ENCODE results near the gene FRMPD4.

FRMPD4 gene

GRCh38 chrX:12679522-12679921 is 541.2 kb downstream of the FRMPD4 start:
- no peak for TF ChIP-seq GATA3 (IDR thresholded peaks at IDR 0.05; ENCODE audit: low read depth, low read length)
- no peak for TF ChIP-seq GATA2 (IDR thresholded peaks at IDR 0.05; ENCODE audit: low read depth, low read length)

- TF ChIP-seq GATA2 (IDR thresholded peaks at IDR 0.05; ENCODE audit: low read depth, low read length) (no peak), GATA3 (IDR thresholded peaks at IDR 0.05; ENCODE audit: low read depth, low read length) (no peak)
Measured at GRCh38 chrX:12681047-12681446, 542.8 kb downstream of the FRMPD4 start.

GRCh38 chrX:12685541-12685940 is 547.3 kb downstream of the FRMPD4 start:
- TF ChIP-seq GATA2 (IDR thresholded peaks at IDR 0.05; ENCODE audit: low read depth, low read length): no peak
- TF ChIP-seq GATA3 (IDR thresholded peaks at IDR 0.05; ENCODE audit: low read depth, low read length): no peak

DNA sequence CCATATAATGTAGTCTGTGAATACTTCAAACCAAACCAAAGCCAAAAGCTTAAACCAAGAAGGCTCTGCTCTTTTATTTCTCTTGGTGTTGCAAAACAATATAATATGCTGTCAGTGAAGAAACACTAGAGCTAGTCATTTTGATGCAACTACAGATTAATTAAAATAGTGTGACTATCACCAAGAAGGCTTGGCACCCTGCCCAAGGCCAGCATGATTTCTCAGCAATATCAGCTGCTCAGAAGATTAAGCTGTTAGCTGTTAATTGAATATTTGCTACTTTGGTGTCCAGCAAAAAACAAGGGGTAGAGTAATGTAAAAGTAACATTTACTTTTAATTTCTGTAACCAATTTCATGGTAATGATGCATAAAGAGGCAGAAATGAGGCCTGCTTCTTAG is 548.1 kb downstream of the FRMPD4 start:
- no peak for TF ChIP-seq GATA3 (IDR thresholded peaks at IDR 0.05; ENCODE audit: low read depth, low read length)
- TF ChIP-seq GATA2 (IDR thresholded peaks at IDR 0.05; ENCODE audit: low read depth, low read length): no peak

DNA sequence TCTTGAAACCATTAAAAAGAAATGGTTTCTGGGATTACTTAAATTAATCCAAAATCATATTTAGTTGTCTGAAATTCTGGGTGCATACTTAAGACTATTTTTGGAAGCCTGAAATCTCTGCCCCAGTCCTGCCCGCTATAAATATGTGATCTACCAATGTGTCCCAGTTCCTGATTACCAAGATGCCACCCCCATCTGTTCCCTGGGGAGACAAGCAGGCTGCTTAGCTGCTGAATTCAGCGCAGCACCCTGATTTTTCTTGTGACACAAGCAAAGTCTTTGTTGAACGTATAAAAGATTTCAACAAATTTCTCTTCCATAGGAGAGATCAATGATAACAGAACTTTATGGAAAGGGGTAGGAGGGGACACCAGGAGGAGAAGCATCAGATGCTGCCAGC is 552.4 kb downstream of the FRMPD4 start:
- TF ChIP-seq GATA3 (IDR thresholded peaks at IDR 0.05; ENCODE audit: low read depth, low read length): no peak
- TF ChIP-seq GATA2 (IDR thresholded peaks at IDR 0.05; ENCODE audit: low read depth, low read length): no peak

- TF ChIP-seq GATA2 (IDR thresholded peaks at IDR 0.05; ENCODE audit: low read depth, low read length) (no peak), GATA3 (IDR thresholded peaks at IDR 0.05; ENCODE audit: low read depth, low read length) (no peak)
Measured at GRCh38 chrX:12693754-12694153, 555.5 kb downstream of the FRMPD4 start.

DNA sequence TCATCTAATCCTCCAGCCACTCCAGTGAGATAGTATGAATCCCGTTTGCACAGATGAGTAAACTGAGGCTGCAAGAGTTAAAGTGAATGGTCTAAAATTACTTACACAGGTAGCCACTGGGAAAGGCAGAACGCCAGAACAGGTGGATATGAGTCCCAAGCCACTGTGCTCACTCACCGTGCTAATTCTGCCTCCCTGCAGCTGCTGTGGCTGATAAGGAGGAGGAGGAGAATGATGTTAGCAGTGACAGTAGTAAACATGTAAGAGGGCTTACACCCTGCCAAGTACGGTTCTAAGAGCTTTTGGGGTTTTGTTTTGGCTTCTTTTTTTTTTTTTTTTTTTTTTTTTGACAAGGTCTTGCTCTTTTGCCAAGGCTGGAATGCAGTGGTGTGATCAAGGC is 562.5 kb downstream of the FRMPD4 start:
- no peak for TF ChIP-seq GATA2 (IDR thresholded peaks at IDR 0.05; ENCODE audit: low read depth, low read length)
- no peak for TF ChIP-seq GATA3 (IDR thresholded peaks at IDR 0.05; ENCODE audit: low read depth, low read length)

- no peak for TF ChIP-seq GATA2 (IDR thresholded peaks at IDR 0.05; ENCODE audit: low read depth, low read length)
- TF ChIP-seq GATA3 (IDR thresholded peaks at IDR 0.05; ENCODE audit: low read depth, low read length): no peak
Measured at GRCh38 chrX:12701628-12702027, 563.4 kb downstream of the FRMPD4 start.

- TF ChIP-seq GATA3 (IDR thresholded peaks at IDR 0.05; ENCODE audit: low read depth, low read length): no peak
- no peak for TF ChIP-seq GATA2 (IDR thresholded peaks at IDR 0.05; ENCODE audit: low read depth, low read length)
Measured at GRCh38 chrX:12702509-12703091, 564.3 kb downstream of the FRMPD4 start.

GRCh38 chrX:12704706-12705105 is 566.4 kb downstream of the FRMPD4 start:
- TF ChIP-seq GATA2 (IDR thresholded peaks at IDR 0.05; ENCODE audit: low read depth, low read length): no peak
- no peak for TF ChIP-seq GATA3 (IDR thresholded peaks at IDR 0.05; ENCODE audit: low read depth, low read length)

GRCh38 chrX:12709047-12709446 is 570.8 kb downstream of the FRMPD4 start:
- TF ChIP-seq GATA2 (IDR thresholded peaks at IDR 0.05; ENCODE audit: low read depth, low read length) (no peak), GATA3 (IDR thresholded peaks at IDR 0.05; ENCODE audit: low read depth, low read length) (no peak)

DNA sequence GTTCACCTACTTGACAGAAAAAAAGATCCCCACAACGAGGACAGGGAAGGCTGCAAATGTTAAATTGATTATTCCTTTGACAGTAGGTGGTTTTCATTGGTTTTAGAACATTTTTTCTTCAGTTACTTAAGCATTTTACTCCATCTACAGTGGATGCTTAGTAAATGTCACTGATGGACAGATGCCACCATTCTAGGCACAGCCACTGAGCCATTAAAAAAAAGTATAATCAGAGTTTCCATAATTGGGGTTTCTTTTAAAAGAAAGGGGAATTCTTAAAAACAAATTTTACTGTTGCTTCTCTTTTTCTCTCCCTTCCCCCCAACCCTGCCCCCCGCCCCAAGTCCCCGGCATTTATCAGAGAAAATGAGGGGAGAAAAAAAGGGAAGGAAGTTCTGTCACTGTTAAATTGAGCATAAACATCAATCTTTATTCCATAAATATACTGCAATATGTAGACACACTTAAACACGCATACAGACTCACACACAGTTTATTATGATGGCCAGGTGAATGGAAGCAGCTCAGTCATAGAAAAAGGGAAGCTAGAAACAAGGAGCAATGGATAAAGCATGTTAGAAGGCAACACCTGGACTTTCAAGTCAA is 573.3 kb downstream of the FRMPD4 start:
- TF ChIP-seq GATA2 (IDR thresholded peaks at IDR 0.05; ENCODE audit: low read depth, low read length): no peak
- TF ChIP-seq GATA3 (IDR thresholded peaks at IDR 0.05; ENCODE audit: low read depth, low read length): no peak

DNA sequence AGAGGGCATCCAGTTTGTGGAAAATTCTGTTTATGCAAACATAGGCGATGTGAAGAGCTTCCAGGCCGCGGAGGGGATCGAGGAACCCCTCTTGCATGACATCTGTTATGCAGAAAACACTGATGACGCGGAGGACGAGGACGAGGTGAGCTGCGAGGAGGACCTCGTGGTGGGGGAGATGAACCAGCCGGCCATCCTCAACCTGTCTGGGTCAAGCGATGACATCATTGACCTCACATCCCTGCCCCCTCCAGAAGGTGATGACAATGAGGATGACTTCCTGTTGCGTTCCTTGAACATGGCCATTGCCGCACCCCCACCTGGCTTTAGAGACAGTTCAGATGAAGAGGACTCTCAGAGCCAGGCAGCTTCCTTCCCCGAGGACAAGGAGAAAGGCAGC is 578.3 kb downstream of the FRMPD4 start:
- TF ChIP-seq GATA2 (IDR thresholded peaks at IDR 0.05; ENCODE audit: low read depth, low read length) (no peak), GATA3 (IDR thresholded peaks at IDR 0.05; ENCODE audit: low read depth, low read length) (no peak)

GRCh38 chrX:12719837-12720236 is 581.6 kb downstream of the FRMPD4 start:
- TF ChIP-seq GATA2 (IDR thresholded peaks at IDR 0.05; ENCODE audit: low read depth, low read length): no peak
- TF ChIP-seq GATA3 (IDR thresholded peaks at IDR 0.05; ENCODE audit: low read depth, low read length): no peak

- TF ChIP-seq GATA2 (IDR thresholded peaks at IDR 0.05; ENCODE audit: low read depth, low read length) (no peak), GATA3 (IDR thresholded peaks at IDR 0.05; ENCODE audit: low read depth, low read length) (no peak)
Measured at GRCh38 chrX:12721042-12721441, 582.8 kb downstream of the FRMPD4 start.

Measured in SH-SY5Y (cell line).